Endometrium (tissue), 2 donors: Measurements from ENCODE around the gene PDCD4.
A peak's percentile ranks its signal among the peaks of the same experiment; 100 is the strongest.
"Not testable (repeated sequence)": the region's sequence is repeated elsewhere in the genome, so short reads cannot be mapped to it uniquely, and the experiment has no call there.

Source experiments
- FAIRE-seq: peaks from 2 replicates; lab custom pipeline; 2012; peaks lifted over from hg19 to GRCh38; lab: Jason Lieb, UNC
- donor health status: control.
- donor health status: control.

Gene PDCD4

DNA sequence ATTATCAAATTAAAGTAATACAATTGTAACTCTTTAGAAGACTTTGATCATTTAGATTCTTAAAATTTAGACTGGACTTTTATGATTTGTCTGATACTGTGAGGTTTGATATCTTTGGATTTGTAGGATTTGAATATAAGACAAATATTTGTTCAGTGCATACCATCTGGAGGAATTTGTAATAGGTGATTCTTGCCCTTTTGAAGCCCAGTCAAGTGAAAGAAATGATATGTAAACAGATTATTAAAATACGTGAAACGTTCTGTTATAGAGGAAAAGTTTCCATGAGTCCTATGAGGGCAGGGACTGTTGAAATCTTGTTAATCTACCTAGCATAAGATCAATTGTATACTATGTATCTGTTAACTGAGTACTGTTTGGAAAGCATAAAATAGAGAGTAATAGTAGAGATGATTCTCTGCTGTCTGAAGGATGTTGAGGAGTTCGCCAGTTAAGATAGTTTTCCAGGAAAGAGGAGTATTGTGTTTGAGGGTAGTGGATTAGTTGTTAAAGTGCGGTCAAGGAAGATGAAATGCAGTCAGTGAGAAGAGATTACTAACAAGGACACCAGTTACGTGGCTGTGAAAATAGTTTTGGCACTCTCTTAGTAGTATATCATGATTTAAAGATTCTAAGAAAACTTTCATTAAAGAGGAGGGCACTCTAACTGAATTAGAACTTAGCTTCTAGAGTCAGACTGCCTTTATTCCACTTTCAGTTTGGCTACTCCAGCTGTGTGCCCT is 14.4 kb downstream of the PDCD4 start:
- no peak for FAIRE-seq

DNA sequence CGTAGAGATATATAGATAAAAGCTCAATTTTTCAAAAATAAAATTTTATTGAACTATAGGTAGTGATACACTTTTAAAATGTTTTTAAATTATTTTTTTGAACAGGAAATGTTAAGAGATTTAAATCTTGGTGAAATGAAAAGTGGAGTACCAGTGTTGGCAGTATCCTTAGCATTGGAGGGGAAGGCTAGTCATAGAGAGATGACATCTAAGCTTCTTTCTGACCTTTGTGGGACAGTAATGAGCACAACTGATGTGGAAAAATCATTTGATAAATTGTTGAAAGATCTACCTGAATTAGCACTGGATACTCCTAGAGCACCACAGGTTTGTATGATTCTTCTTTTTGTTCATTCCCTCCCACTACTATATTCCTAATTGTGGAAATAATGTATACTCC is 15.8 kb downstream of the PDCD4 start:
- FAIRE-seq: no peak

DNA sequence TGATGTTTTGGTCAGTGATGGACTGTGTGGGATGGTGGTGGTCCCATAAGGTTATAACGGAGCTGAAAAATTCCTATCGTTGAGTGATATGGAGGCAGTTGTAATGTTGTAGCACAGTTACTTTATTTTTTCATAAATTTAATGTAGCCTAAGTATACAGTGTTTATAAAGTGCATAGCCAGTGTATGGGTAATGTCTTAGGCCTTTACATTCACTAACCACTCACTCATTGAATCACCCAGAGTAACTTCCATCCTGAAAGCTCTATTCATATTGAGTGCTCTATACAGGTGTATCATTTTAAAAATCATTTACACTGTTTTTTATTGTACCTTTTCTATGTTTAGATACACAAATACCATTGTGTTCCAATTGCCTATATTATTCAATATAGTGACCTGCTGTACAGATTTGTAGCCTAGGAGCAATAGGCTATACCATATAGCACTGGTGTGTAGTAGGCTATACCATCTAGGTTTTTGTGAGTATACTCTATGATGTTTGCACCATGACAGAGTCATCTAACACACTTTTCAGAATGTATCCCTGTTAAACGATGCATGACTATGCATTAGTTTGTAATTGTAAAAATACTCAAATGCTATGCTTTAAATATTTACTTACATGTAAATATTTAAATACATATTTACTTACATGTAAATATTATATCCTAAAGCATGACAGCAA is 21.0 kb downstream of the PDCD4 start:
- FAIRE-seq: no peak

DNA sequence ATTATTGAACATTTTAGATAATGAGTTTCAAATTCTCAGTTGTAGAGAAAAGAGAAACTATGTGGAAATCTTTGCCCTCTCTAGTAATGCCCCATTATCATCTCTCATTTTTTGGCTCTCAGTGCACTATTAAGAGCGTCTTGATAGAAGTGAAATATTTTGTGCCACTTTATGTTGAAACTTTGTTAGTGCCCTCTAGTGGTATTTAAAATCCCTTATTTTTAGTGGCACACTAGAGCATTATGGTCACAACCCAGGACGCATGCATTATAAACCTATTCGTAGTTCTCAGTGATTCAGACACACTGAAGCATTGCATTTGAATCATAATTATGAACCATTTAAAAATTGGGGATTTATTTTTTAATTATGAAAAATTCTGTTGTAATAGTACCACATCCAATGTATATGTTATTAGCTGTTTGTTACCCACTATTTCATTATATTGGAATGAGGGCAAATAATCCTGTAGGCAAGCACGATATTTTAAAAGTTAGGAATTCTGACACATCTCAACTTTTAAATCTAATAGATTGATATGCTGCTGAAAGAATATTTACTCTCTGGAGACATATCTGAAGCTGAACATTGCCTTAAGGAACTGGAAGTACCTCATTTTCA is 21.9 kb downstream of the PDCD4 start:
- FAIRE-seq: peak; percentile 79

DNA sequence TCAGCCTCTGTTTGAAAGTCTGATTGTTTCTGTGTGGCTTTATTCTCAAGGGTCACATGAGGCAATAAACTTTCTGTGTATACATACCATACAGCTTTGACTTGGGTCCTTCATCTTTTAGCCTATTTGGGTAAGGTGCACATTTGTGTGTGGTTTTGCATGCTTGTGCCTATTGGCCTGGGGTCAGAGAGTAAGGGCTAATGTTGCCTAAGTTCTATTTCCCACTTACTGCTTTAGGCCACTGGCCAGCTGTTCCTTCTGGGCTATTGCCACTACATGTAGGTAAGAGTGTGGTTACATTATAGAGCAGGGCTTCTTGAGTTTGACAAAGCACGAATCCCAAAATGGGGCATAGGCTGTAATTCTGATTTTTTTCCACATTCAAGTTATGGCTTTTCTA is 25.5 kb downstream of the PDCD4 start:
- FAIRE-seq: no peak

DNA sequence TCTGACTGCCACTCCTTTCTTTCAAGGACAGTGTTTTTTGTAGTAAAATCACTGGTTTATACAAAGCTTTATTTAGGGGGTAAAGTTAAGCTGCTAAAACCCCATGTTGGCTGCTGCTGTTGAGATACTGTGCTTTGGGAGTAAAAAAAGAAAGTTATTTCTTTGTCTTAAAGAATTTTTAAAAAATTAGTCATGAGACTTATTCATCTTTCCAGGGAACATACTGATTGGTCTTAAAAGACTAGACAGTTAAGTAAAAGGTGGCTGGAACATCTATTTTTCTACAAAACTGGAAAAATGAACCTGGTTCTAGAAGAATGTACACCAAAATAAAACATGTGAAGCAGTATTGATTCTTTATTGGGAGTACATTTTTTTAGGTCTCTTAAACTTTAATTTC is 26.7 kb downstream of the PDCD4 start:
- no peak for FAIRE-seq

DNA sequence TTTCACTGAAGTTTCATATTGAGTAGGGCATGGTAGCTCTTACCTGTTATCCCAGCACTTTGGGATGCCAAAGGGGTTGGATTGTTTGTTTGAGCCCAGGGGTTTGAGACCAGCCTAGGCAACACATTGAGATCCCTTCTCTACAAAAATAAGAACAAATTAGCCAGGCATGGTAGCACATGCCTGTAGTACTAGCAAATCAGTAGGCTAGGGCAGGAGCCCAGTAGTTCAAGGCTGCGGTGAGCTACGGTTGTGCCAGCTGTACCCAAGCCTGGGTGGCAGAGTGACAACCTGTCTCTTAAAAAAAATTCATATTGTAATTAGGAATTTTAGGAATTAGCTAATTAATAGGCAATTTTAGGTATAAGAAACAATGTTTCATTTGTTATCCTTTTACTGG is 29.3 kb downstream of the PDCD4 start:
- no peak for FAIRE-seq

DNA sequence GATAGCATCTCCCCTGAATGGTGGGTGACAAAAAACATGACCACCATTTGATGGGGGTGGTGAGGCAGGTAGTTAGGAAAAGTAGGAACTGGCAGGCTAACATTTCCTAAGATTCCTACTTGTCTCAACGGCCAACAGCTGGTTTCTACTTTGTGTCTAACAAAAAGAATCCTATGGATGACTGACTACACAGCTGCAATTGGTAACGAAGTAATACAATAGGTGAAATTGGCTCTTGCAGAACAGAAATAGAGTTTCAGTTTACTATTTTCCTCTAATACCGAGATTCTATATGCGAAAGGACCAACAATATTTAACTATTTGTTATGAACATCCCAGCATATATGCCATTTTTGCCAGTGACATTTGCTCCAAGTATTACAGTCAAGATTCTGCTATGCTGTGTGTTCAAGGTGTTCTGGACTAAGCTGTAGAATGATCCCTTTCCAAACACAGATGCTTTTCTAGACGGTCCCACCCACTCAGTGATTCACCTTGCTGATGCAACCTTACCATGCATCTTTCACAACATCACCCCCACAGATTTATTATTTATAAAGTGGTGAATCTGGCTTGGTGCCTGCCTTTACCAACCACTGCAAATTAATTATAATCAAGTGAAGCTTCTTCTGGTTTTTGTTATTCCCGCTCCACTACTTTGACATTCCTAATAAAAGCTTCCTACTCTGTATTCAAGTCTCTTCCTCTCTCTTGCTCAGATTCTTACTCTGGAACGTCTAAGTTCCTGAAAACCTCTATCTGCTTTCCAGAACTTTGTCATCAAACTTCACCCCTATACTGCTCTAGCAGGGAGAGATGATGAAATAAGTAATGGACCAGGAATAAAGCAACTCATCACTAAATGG is 30.5 kb downstream of the PDCD4 start:
- no peak for FAIRE-seq

DNA sequence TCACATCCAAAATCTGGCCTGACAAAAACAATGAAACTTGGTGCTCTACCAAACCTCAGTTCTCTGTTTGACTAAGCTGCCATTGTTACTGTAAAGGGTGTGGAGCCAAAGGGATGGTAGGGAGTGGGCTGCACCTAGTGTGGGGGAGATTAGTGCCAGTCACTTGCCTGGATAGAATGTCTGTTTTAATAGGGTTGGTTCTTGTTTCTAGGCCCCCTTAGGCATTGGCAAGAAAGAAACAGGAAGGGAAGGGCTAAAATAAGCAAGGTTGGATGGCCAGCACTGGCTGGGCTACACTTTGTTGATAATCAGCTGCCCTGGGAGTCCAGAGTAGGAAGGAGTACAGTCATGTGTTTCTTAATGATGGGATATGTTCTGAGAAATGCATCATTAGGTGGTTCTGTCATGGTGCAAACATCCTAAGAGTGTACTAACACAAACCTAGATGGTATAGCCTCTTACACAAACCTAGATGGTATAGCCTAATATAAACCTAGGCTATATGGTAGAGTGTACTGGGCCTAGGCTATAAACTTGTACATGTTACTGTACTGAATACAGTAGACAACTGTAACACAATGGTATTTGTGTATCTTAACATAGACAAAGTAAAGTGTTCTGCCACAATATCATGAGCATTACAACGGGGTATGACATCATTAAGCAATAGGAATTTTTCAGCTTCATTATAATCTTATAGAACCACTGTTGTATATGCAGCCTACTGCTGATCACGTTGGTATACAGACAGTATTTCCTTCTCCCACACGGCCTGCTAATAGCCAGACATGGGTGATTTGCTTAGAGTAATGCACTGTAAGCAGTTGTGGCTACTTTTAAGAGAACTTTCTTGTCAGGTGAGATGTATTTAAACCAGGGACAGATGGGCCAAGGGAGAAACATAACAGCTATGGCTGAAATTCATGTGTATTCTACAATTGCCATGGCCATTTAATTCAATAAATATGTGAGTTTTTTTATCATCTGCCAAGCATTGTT is 31.9 kb downstream of the PDCD4 start:
- FAIRE-seq: no peak

DNA sequence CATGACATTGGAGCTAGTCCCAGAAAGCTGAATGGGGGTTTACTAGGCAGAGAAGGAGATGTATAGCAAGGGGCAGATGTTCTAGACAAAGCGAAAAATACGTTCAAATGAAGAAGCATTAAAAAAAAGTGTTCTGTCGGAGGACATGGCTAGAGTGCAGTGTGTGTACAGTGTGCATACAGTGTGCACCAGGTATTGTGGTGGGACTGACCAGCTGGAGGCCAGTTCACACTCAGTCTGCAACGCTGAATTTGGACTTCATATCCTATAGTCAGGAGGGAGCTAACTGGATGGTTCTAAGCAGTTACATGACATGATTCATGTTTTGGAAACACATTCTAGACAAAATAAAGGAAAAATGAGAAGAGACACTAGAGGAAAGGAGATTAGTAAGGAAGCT is 38.4 kb downstream of the PDCD4 start:
- FAIRE-seq: no peak

DNA sequence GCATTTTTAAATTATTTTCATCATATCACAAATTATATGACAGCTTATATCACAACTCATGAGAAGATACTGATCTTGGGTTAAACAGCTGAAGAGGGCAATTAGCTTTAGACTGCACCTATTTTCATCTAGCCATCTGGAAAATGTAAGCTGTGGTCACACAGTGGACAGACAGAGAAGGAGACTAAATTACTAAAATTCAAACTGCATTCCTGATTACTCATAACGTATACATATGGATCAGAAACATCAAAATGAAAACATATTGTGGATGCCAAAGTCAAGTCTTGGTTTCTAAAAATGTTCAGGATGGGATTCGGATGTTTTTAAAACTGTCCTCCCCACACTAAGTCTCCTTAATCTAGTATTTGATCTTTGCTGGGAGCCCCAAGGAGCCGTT is 40.6 kb downstream of the PDCD4 start:
- FAIRE-seq: no peak

DNA sequence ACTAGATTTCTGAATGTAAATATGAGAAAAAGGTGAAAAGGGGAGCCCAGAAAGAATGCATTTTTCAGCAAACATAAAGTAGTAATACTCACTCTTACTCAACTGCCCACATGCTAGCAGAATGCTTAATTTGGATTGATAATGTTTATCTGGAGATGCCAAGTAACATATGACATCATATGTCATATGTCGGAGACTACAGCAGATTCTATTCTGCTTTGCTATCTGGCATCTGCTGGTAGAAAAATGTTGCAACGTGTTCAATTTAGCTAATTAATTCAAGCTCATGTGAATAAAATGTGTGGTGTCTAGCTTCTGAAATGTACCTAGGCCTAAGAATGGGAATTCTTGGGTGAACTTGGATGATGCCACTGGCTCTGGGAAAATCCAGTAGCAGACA is 42.7 kb downstream of the PDCD4 start:
- no peak for FAIRE-seq

DNA sequence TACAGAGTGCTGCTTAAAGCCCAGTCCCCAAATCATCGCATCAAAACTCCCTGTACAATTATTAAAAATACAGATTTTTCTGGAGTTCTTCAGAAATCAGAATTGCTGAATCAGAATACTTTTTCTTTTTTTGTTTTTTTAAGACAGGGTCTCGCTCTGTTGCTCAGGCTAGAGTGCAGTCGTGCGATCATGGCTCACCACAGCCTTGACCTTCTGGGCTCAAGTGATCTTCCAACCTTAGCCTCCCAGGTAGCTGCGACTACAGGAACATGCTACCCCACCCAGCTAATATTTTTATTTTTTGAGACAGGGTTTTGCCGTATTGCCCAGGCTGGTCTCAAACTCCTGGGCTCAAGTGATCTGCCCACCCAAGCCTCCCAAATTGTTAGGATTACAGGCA is 43.3 kb downstream of the PDCD4 start:
- FAIRE-seq: no peak

DNA sequence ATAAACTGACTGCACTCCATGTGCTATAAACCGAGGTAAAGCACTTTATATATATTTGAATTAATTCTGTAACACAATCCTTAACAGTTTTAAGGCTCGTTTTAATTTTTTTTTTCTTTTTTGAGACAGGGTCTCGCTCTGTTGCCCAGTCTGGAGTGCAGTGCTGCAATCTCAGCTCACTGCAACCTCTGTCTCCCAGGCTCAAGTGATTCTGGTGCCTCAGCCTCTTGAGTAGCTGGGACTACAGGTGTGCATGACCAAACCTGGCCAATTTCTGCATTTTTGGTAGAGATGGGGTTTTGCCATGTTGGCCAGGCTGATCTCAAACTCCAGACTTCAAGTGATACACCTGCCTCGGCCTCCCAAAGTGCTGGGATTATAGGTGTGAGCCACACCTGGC is 43.9 kb downstream of the PDCD4 start:
- not testable (repeated sequence) for FAIRE-seq

DNA sequence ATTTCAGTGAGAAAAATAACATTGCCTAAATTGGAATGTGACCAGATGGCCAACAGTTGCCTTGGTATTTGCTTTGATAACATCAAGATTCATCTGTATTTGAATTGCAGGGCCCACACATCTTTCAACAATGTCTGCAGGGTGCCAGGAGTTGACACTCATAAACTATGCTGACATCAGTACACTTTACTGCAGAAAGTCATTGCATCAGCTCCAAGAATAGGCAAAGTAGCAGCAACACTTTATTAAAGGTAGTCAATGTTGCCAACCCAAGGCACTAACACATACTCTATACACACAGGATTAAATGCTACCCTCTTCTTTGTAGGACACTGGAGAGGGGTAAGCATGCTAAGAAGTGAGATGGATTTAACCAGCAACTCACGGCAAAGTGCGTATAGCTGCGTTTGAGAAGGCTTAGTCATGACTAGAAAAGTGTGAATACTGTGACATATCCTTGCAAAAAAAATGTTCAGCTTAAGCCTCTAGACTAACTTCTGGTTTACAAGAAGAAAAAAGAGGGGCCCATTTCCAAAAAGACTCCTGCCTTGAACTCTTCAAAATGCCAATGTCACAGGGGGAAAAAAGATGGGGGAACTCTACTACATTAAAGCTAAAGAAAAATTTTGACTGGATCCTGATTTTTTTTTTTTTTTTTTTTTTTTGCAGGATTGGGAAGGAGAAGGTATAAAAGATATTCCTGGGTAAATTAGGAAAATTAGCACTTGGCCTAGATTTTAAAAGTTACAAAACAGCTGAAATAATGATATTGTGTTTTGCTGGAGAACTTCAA is 45.0 kb downstream of the PDCD4 start:
- no peak for FAIRE-seq

DNA sequence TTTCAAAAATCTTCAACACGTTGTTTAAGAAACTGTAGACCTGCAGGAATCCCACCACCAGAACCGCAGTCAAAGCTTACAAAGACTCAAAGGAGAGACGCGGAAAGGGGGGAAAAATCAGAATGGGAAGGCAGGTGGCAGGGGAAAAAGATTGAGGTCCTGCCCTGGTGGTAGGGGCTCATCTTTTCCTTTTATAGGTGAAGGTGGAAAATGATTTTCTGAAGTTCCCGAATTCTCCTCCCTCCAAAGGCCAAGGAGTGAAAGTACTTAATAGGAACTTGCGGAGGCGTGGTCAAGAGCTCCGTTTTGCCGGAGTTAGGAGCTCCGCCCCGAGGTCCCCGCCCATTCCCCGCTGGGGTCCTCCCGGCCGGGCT is 46.5 kb downstream of the PDCD4 start:
- FAIRE-seq: peak; percentile 85

DNA sequence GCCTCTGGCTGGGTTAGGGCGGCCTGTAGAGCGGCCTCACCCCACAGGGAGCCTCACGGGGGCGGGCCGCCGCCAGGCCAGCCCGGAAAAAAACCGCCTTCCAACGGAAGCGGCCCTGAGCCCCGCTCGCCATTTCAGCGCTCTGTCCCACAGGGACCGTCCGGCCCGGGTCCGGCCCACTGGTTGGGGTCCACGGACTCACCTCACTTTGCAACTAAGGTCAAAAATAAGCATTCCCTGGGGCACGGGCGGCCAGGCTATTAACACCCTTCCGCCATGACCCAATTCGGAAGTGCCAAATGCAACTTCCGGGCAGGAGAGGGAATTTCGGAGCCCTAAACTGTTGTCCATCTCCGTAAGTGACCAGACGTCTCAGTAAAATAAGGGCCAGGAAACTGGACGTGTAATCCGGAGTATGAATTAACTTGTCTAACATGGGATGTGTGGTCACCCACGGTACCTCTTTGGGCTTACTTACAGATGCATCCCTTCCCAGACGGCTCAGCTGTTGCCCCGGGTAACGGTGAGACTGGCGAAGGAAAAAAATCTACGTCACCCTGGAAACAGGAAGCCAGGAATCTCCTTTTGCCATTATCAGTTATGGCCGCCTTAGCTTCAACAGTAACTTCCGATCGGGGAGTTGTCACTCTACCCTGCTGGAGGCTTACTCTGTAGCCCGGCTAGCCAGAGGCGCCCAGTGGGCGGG is 47.1 kb downstream of the PDCD4 start, which contains the start of gene BBIP1:
Gene BBIP1, minus strand, starts transcription at position 538 of the 706 bp plus-strand sequence. CDS start 1,023 bp downstream, outside the sequence.
- peak; percentile 99 for FAIRE-seq

DNA sequence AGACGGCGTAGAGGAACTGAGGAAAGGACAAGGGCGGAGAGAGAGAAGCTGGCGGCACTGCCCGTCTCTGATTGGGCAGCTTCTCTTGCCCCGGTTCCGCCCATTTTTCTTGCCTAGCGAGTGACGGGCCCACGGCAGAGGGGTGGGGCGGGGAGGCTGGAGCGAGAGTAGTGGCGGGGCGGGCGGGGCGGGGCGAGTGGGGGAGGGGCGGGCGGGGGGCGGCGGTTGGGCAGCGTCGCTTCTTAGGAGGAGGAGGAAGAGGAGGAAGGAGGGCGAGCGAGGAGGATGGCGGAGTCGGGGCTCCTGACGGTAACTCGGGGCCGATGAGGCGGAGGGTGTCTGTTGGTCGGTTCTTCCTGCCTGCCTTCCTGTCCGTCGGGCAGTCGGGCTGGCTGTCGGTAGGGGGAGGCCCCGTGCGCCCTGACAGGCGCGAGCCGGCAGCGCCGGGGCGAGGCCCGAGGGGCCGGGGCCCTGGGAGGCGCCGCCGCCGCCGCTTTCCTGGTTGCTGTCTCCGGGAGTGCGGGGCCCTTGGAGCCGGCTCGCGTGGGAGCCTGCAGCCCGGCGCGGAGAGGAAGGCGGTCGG is 47.7 kb downstream of the PDCD4 start, which contains the start of gene SHOC2:
Gene SHOC2, plus strand, starts transcription at position 256 of the 583 bp plus-strand sequence. CDS start 44,755 bp downstream, outside the sequence.
- FAIRE-seq: no peak
